Measurements from ENCODE around the gene PARVG.
A peak's percentile ranks its signal among the peaks of the same experiment; 100 is the strongest.

The PARVG gene

GRCh38 chr22:44143579-44143978, 37.1 kb upstream of the PARVG start:
- Histone ChIP-seq H2BK15ac (ENCODE audit: low read depth, poor library complexity, severe bottlenecking) (no peak overlapping the region), H3K9ac (ENCODE audit: low read length) (no peak overlapping the region), H3K4me2 (ENCODE audit: low read length, poor library complexity, severe bottlenecking) (no peak overlapping the region), H2BK12ac (ENCODE audit: low read length in 2 of 2) (no peak overlapping the region), H3K27ac (ENCODE audit: low read length, poor library complexity, severe bottlenecking) (no peak overlapping the region), H3K36me3 (ENCODE audit: control insufficient read depth in 1 of 2, insufficient read depth in 2 of 2, low read depth in 1 of 2, low read length in 2 of 2) (peaks cover 3 to 20% of the 10 kb centered on the region in 2 experiments), H3K4me1 (ENCODE audit: control insufficient read depth, insufficient read depth, low read depth, low read length) (peaks cover 32% of the 10 kb centered on the region), H3K18ac (ENCODE audit: low read depth in 1 of 2, low read length in 2 of 2) (no peak overlapping the region), H2BK5ac (ENCODE audit: low read depth, low read length, poor library complexity, severe bottlenecking) (no peak overlapping the region), H3K14ac (ENCODE audit: low read length in 2 of 2) (no peak overlapping the region), H2AK5ac (ENCODE audit: low read length, severe bottlenecking) (no peak overlapping the region), H3K27me3 (ENCODE audit: control insufficient read depth in 1 of 2, insufficient read depth in 1 of 2, low read length in 2 of 2) (peaks cover 0 to 11% of the 10 kb centered on the region in 2 experiments), H3K79me1 (replicated peaks; ENCODE audit: low read length, poor library complexity, severe bottlenecking) (no peaks in the 10 kb centered on the region), H3K9me3 (ENCODE audit: control insufficient read depth, low read length) (no peaks in the 10 kb centered on the region), H2AFZ (ENCODE audit: low read depth, low read length) (no peak overlapping the region), H2BK120ac (ENCODE audit: low read depth, low read length) (peak overlapping the region; percentile 39), H4K8ac (ENCODE audit: low read length) (no peak overlapping the region), H3K4ac (ENCODE audit: low read depth in 1 of 2, low read length in 2 of 2) (no peak overlapping the region), H3K4me3 (ENCODE audit: insufficient read depth in 1 of 2, low read depth in 1 of 2, low read length in 2 of 2) (no peak overlapping the region), H4K91ac (ENCODE audit: low read length) (no peak overlapping the region), H3K23ac (ENCODE audit: low read length in 2 of 2) (no peak overlapping the region)
- 76% methylated on average over 9 of the region's 9 CpGs for WGBS
- no peak for DNase-seq

- H4K8ac ChIP-seq (ENCODE audit: low read length) = no peak overlapping the region
- H3K36me3 ChIP-seq (ENCODE audit: control insufficient read depth in 1 of 2, insufficient read depth in 2 of 2, low read depth in 1 of 2, low read length in 2 of 2) = peaks cover 3 to 14% of the 10 kb centered on the region in 2 experiments
- H3K27ac ChIP-seq (ENCODE audit: low read length, poor library complexity, severe bottlenecking) = no peak overlapping the region
- no peaks in the 10 kb centered on the region for H3K79me1 ChIP-seq (replicated peaks; ENCODE audit: low read length, poor library complexity, severe bottlenecking)
- H3K14ac ChIP-seq (ENCODE audit: low read length in 2 of 2) = no peak overlapping the region
- no peak overlapping the region for H3K4me2 ChIP-seq (ENCODE audit: low read length, poor library complexity, severe bottlenecking)
- peaks cover 37% of the 10 kb centered on the region for H3K4me1 ChIP-seq (ENCODE audit: control insufficient read depth, insufficient read depth, low read depth, low read length)
- WGBS = 91% methylated on average over 10 of the region's 10 CpGs
- H2AFZ ChIP-seq (ENCODE audit: low read depth, low read length) = no peak overlapping the region
- H2BK15ac ChIP-seq (ENCODE audit: low read depth, poor library complexity, severe bottlenecking) = no peak overlapping the region
- H3K9me3 ChIP-seq (ENCODE audit: control insufficient read depth, low read length) = no peaks in the 10 kb centered on the region
- H2BK12ac ChIP-seq (ENCODE audit: low read length in 2 of 2) = no peak overlapping the region
- no peak overlapping the region for H2AK5ac ChIP-seq (ENCODE audit: low read length, severe bottlenecking)
- no peak overlapping the region for H3K4ac ChIP-seq (ENCODE audit: low read depth in 1 of 2, low read length in 2 of 2)
- H2BK120ac ChIP-seq (ENCODE audit: low read depth, low read length) = no peak overlapping the region
- no peak overlapping the region for H3K9ac ChIP-seq (ENCODE audit: low read length)
- DNase-seq = no peak
- no peak overlapping the region for H2BK5ac ChIP-seq (ENCODE audit: low read depth, low read length, poor library complexity, severe bottlenecking)
- no peak overlapping the region for H3K18ac ChIP-seq (ENCODE audit: low read depth in 1 of 2, low read length in 2 of 2)
- H4K91ac ChIP-seq (ENCODE audit: low read length) = no peak overlapping the region
- H3K27me3 ChIP-seq (ENCODE audit: control insufficient read depth in 1 of 2, insufficient read depth in 1 of 2, low read length in 2 of 2) = peaks cover 0 to 11% of the 10 kb centered on the region in 2 experiments
- no peak overlapping the region for H3K4me3 ChIP-seq (ENCODE audit: insufficient read depth in 1 of 2, low read depth in 1 of 2, low read length in 2 of 2)
- no peak overlapping the region for H3K23ac ChIP-seq (ENCODE audit: low read length in 2 of 2)
Observed at GRCh38 chr22:44144046-44144569, 36.6 kb upstream of the PARVG start.

GRCh38 chr22:44145544-44145943, 35.2 kb upstream of the PARVG start:
- Histone ChIP-seq H3K4me2 (ENCODE audit: low read length, poor library complexity, severe bottlenecking) (no peak overlapping the region), H3K27me3 (ENCODE audit: control insufficient read depth in 1 of 2, insufficient read depth in 1 of 2, low read length in 2 of 2) (peaks cover 0 to 7% of the 10 kb centered on the region in 2 experiments), H2AFZ (ENCODE audit: low read depth, low read length) (no peak overlapping the region), H3K18ac (ENCODE audit: low read depth in 1 of 2, low read length in 2 of 2) (no peak overlapping the region), H2AK5ac (ENCODE audit: low read length, severe bottlenecking) (no peak overlapping the region), H3K9me3 (ENCODE audit: control insufficient read depth, low read length) (no peaks in the 10 kb centered on the region), H2BK5ac (ENCODE audit: low read depth, low read length, poor library complexity, severe bottlenecking) (no peak overlapping the region), H3K23ac (ENCODE audit: low read length in 2 of 2) (no peak overlapping the region), H4K91ac (ENCODE audit: low read length) (no peak overlapping the region), H2BK120ac (ENCODE audit: low read depth, low read length) (no peak overlapping the region), H3K14ac (ENCODE audit: low read length in 2 of 2) (no peak overlapping the region), H4K8ac (ENCODE audit: low read length) (no peak overlapping the region), H2BK15ac (ENCODE audit: low read depth, poor library complexity, severe bottlenecking) (no peak overlapping the region), H3K36me3 (ENCODE audit: control insufficient read depth in 1 of 2, insufficient read depth in 2 of 2, low read depth in 1 of 2, low read length in 2 of 2) (peaks cover 3 to 8% of the 10 kb centered on the region in 2 experiments), H3K79me1 (replicated peaks; ENCODE audit: low read length, poor library complexity, severe bottlenecking) (no peaks in the 10 kb centered on the region), H3K4me1 (ENCODE audit: control insufficient read depth, insufficient read depth, low read depth, low read length) (peaks cover 41% of the 10 kb centered on the region), H3K27ac (ENCODE audit: low read length, poor library complexity, severe bottlenecking) (no peak overlapping the region), H2BK12ac (ENCODE audit: low read length in 2 of 2) (no peak overlapping the region), H3K9ac (ENCODE audit: low read length) (no peak overlapping the region), H3K4me3 (ENCODE audit: insufficient read depth in 1 of 2, low read depth in 1 of 2, low read length in 2 of 2) (no peak overlapping the region), H3K4ac (ENCODE audit: low read depth in 1 of 2, low read length in 2 of 2) (no peak overlapping the region)
- WGBS = 88% methylated on average over 8 of the region's 8 CpGs
- no peak for DNase-seq

- 87% methylated on average over 33 of the region's 33 CpGs for WGBS
- H3K18ac ChIP-seq (ENCODE audit: low read depth in 1 of 2, low read length in 2 of 2) = no peak overlapping the region
- no peak overlapping the region for H3K23ac ChIP-seq (ENCODE audit: low read length in 2 of 2)
- DNase-seq = no peak
- peak overlapping the region; percentile 33 for H2AK5ac ChIP-seq (ENCODE audit: low read length, severe bottlenecking)
- no peak overlapping the region for H3K4me2 ChIP-seq (ENCODE audit: low read length, poor library complexity, severe bottlenecking)
- no peak overlapping the region for H2AFZ ChIP-seq (ENCODE audit: low read depth, low read length)
- H4K91ac ChIP-seq (ENCODE audit: low read length) = peak overlapping the region; percentile 8
- H3K36me3 ChIP-seq (ENCODE audit: control insufficient read depth in 1 of 2, insufficient read depth in 2 of 2, low read depth in 1 of 2, low read length in 2 of 2) = peaks cover 3 to 5% of the 10 kb centered on the region in 2 experiments
- no peak overlapping the region for H4K8ac ChIP-seq (ENCODE audit: low read length)
- H3K4me1 ChIP-seq (ENCODE audit: control insufficient read depth, insufficient read depth, low read depth, low read length) = peaks cover 41% of the 10 kb centered on the region
- no peak overlapping the region for H2BK12ac ChIP-seq (ENCODE audit: low read length in 2 of 2)
- H3K27me3 ChIP-seq (ENCODE audit: control insufficient read depth in 1 of 2, insufficient read depth in 1 of 2, low read length in 2 of 2) = peaks cover 0 to 7% of the 10 kb centered on the region in 2 experiments
- H3K14ac ChIP-seq (ENCODE audit: low read length in 2 of 2) = peak overlapping the region in 1 of 2 experiments; percentile 20
- H3K4me3 ChIP-seq (ENCODE audit: insufficient read depth in 1 of 2, low read depth in 1 of 2, low read length in 2 of 2) = no peak overlapping the region
- no peak overlapping the region for H2BK120ac ChIP-seq (ENCODE audit: low read depth, low read length)
- H3K9me3 ChIP-seq (ENCODE audit: control insufficient read depth, low read length) = no peaks in the 10 kb centered on the region
- no peak overlapping the region for H3K4ac ChIP-seq (ENCODE audit: low read depth in 1 of 2, low read length in 2 of 2)
- H3K9ac ChIP-seq (ENCODE audit: low read length) = no peak overlapping the region
- H2BK5ac ChIP-seq (ENCODE audit: low read depth, low read length, poor library complexity, severe bottlenecking) = no peak overlapping the region
- H2BK15ac ChIP-seq (ENCODE audit: low read depth, poor library complexity, severe bottlenecking) = peak overlapping the region; percentile 8
- no peak overlapping the region for H3K27ac ChIP-seq (ENCODE audit: low read length, poor library complexity, severe bottlenecking)
- no peaks in the 10 kb centered on the region for H3K79me1 ChIP-seq (replicated peaks; ENCODE audit: low read length, poor library complexity, severe bottlenecking)
Observed at GRCh38 chr22:44146088-44146861, 34.5 kb upstream of the PARVG start.
